ENCODE results near the gene NGLY1. TPM values are rescaled to one million over a fixed set of nuclear protein-coding genes. Genes with fewer than 3 reads are reported as not detected.
A peak's percentile ranks its signal among the peaks of the same experiment; 100 is the strongest.

NGLY1 gene
- total and polyA plus RNA-seq, 2 of the 8 experiments (the other 6 are each of a cell fraction or from before 2014, with no cell fraction given), result 3.1 to 24.8 TPM

DNA sequence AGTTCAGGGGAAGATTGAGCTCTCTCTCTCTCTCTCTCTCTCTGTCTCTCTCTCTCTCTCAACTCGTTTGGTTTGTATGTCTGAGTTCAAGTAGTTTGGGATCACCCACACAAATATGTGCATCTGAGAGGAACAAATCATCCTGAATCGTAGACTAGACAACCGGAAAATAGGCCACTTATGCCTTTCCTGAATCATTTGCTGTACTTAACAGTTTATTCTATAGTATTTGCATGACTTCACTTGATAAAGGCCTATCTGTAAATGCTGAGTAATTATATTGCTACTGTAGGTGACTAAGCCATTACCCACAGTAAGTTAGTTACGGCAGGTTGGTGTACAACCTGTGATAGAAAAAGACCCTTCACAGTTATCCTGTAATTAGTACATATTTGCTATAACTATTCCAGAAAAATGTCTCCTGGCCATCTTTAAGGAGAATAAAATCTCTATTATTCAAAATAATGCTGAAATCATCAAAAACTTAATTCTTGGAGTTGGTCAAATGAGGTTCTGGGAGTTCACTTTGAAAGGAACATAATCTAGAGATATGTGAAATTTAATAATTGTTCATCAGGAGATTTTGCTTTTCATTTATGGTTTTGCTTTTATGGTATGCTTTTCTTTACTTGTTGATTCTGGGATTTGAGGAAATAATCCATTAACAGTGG lies 37.7 kb upstream of the NGLY1 start:
- POLR2A ChIA-PET (ENCODE audit: partially characterized antibody), result interaction anchor here (0.7 to 1.6 kb wide), 2 partner anchors 31 to 48 kb away, joined by 3 to 5 read pairs; partner anchors contain the start of gene OXSM
- CTCF ChIA-PET (ENCODE audit: partially characterized antibody), result interaction anchor here (0.7 to 1.9 kb wide), 2 partner anchors 17 to 173 kb away, joined by 3 to 6 read pairs; no protein-coding TSS in a partner anchor

More for the DNA sequence above, 37.7 kb upstream of the NGLY1 start:
- Histone ChIP-seq H3K27ac (ENCODE audit: low read depth, low read length) (peak overlapping the region; percentile 26; the same call in 1 of the 2 replicates), H3K4ac (replicated peaks; ENCODE audit: insufficient read length, low read depth, low read length) (no peak overlapping the region), H2BK12ac (ENCODE audit: low read depth, low read length) (no peak overlapping the region), H3K79me1 (ENCODE audit: low read depth, low read length) (no peaks in the 10 kb centered on the region), H2BK15ac (ENCODE audit: low read length) (no peak overlapping the region), H4K91ac (replicated peaks; ENCODE audit: insufficient read length, low read length) (no peak overlapping the region), H3K18ac (ENCODE audit: extremely low read depth, low read length) (no peak overlapping the region), H2BK5ac (ENCODE audit: low read depth, low read length) (no peak overlapping the region; the same call in 1 of the 2 replicates), H3K79me2 (ENCODE audit: control insufficient read depth in 1 of 2, insufficient read depth in 2 of 2, low read length in 2 of 2) (no peaks in the 10 kb centered on the region), H3K23ac (ENCODE audit: insufficient read length) (no peak overlapping the region), H2AK5ac (ENCODE audit: low read depth, low read length) (no peak overlapping the region), H3K9me3 (ENCODE audit: insufficient read depth in 2 of 2, low read depth in 1 of 2, low read length in 1 of 2) (no peaks in the 10 kb centered on the region), H2BK120ac (replicated peaks; ENCODE audit: low read depth, low read length) (no peak overlapping the region), H3K9ac (replicated peaks in 1 of 4; ENCODE audit: extremely low read depth in 1 of 4, low read depth in 3 of 4, low read length in 3 of 4) (no peak overlapping the region), H4K8ac (ENCODE audit: extremely low read depth, insufficient read depth, low read length) (no peak overlapping the region), H3K27me3 (replicated peaks in 1 of 4; ENCODE audit: control insufficient read depth in 3 of 4, extremely low read depth in 1 of 4, insufficient read depth in 3 of 4, low read length in 3 of 4) (no peaks in the 10 kb centered on the region), H3K36me3 (ENCODE audit: control insufficient read depth in 2 of 4, insufficient read depth in 4 of 4, low read length in 3 of 4) (no peaks in the 10 kb centered on the region), H3K56ac (replicated peaks; ENCODE audit: insufficient read length, low read depth, low read length) (no peak overlapping the region), H2AFZ (ENCODE audit: low read length) (peak overlapping the region; percentile 46; the same call in 1 of the 2 replicates), H4K20me1 (replicated peaks in 1 of 2; ENCODE audit: control insufficient read depth in 1 of 2, insufficient read depth in 2 of 2, low read length in 2 of 2) (no peaks in the 10 kb centered on the region), H3K4me3 (ENCODE audit: extremely low read depth in 1 of 4, insufficient read depth in 2 of 4, low read depth in 3 of 4, low read length in 4 of 4) (no peak overlapping the region), H2BK20ac (ENCODE audit: low read length) (no peak overlapping the region), H3K23me2 (ENCODE audit: low read depth, low read length) (no peaks in the 10 kb centered on the region), H4K5ac (ENCODE audit: insufficient read length, low read depth, low read length) (peak overlapping the region; percentile 2), H3K4me2 (ENCODE audit: insufficient read depth in 1 of 2, low read depth in 2 of 2, low read length in 2 of 2) (peak overlapping the region; percentile 32 to 49; a peak in 1 of 4 replicates), H3K14ac (ENCODE audit: insufficient read length) (no peak overlapping the region), H3K4me1 (replicated peaks in 1 of 4; ENCODE audit: control insufficient read depth in 3 of 4, insufficient read depth in 4 of 4, low read length in 3 of 4) (peaks cover 0 to 9% (median 4%) of the 10 kb centered on the region in 4 experiments; a peak in 4 of 7 replicates)
- TF ChIP-seq BACH1 (IDR thresholded peaks at IDR 0.05; ENCODE audit: low read length) (peak; percentile 40; the same call in 1 of the 2 replicates), EGR1 (IDR thresholded peaks at IDR 0.05; ENCODE audit: borderline replicate concordance, low read depth, low read length) (no peak)
- 81% methylated on average over 4 of the region's 4 CpGs; no CpG with 5 or more reads in 1 of the 2 experiments for WGBS, 2 experiments (ENCODE audit: extremely low coverage in 1 of 2, insufficient coverage in 1 of 2, insufficient read length in 1 of 2, insufficient replicate concordance in 2 of 2, low coverage in 1 of 2, low lambda C conversion rate in 2 of 2, missing lambda C conversion rate in 1 of 2)
- FAIRE-seq (no peak), DNase-seq (ENCODE audit: low read depth in 1 of 2, low spot score in 2 of 2) (no peak)
